Tibial nerve (tissue), 4 donors: ENCODE measurements around the gene C12orf43.

Experiments used
- EP300 ChIP-seq, 2 donors: sonication (generic); formaldehyde crosslinking; IDR thresholded peaks; one replicate each; pipeline ENCODE4 v1.6.1; 2017; ENCODE audit warnings: antibody characterized with exemption in 2 of 2, mild to moderate bottlenecking in 1 of 2
- POLR2A ChIP-seq, 2 donors: fragments of 450-650 bp; IDR thresholded peaks; one replicate each; pipeline ENCODE4 v1.6.1; 2017; ENCODE audit warnings: antibody characterized with exemption in 2 of 2, mild to moderate bottlenecking in 2 of 2, moderate library complexity in 2 of 2
- TF ChIP-seq, protein P1 (sequence below), 5 experiments: fragments of 200-600 bp in 3 of 5; fragments of 450-650 bp in 2 of 5; sonication (generic) in 3 of 5; IDR thresholded peaks; one replicate each; pipeline ENCODE4 v1.5.1; 2016 to 2019; ENCODE audit warnings: antibody characterized with exemption in 5 of 5, mild to moderate bottlenecking in 3 of 5, moderate library complexity in 2 of 5

DNA sequence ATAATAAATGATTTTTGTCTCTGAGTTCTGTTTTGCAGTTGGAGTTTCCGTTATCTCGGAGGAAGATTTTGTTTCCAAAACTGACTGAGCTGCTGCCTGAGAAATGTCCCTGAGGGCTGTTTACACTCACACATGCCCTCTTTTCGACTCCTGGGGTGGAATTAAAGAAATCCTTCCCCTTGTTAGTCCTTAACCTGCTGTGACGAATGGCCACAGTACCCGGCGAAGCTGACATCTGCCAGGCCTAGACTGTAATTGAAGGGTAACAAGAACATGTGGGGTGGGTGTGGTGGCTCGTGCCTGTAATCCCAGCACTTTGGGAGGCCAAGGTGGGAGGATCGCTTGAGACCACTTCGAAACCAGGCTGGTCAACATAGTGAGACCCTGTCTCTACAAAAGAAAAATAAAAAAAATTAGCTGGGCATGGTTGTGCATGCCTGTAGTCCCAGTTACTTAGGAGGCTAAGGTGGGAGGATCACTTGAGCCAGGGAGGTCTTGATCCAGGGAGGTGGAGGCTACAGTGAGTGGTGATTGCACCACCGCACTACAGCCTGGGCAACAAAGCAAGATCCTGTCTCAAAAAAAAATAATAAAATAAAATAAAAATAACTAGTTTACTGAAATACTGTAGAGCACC lies 14.4 kb upstream of the C12orf43 start:
- TF ChIP-seq, protein P1, sequence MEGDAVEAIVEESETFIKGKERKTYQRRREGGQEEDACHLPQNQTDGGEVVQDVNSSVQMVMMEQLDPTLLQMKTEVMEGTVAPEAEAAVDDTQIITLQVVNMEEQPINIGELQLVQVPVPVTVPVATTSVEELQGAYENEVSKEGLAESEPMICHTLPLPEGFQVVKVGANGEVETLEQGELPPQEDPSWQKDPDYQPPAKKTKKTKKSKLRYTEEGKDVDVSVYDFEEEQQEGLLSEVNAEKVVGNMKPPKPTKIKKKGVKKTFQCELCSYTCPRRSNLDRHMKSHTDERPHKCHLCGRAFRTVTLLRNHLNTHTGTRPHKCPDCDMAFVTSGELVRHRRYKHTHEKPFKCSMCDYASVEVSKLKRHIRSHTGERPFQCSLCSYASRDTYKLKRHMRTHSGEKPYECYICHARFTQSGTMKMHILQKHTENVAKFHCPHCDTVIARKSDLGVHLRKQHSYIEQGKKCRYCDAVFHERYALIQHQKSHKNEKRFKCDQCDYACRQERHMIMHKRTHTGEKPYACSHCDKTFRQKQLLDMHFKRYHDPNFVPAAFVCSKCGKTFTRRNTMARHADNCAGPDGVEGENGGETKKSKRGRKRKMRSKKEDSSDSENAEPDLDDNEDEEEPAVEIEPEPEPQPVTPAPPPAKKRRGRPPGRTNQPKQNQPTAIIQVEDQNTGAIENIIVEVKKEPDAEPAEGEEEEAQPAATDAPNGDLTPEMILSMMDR (IDR thresholded peaks at IDR 0.05): no peak
- TF ChIP-seq POLR2A (IDR thresholded peaks at IDR 0.05) (no peak), EP300 (IDR thresholded peaks at IDR 0.05) (no peak)
